Measurements from ENCODE around the gene PLCL1. TPM values are rescaled to one million over a fixed set of nuclear protein-coding genes. Genes with fewer than 3 reads are reported as not detected.

PLCL1 gene
- total RNA-seq, 4 donors from 2014 or later: 5.4 to 21.8 (median 10.2) TPM

DNA sequence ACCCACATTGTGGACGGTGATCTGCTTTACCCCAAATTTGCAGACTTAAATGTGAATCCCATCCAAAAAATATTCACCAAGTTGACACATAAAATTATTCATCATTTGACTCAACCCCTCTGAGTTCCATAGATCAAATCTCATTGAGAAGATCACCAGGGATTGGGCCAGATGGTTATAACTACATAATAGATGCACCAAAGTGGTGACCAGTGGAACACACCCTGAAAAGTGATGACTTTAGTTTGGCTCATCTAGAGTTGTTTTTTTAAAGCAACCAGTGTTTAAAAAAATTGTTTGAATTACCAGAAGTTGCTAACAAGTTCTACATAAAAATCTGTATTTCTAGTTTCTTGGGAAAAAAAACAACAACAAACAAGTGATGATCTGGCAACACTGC is 155.0 kb downstream of the PLCL1 start:
- ATAC-seq (ENCODE audit: low FRiP score) (no peak), DNase-seq (ENCODE audit: low spot score) (no peak)
- TF ChIP-seq, protein P1, sequence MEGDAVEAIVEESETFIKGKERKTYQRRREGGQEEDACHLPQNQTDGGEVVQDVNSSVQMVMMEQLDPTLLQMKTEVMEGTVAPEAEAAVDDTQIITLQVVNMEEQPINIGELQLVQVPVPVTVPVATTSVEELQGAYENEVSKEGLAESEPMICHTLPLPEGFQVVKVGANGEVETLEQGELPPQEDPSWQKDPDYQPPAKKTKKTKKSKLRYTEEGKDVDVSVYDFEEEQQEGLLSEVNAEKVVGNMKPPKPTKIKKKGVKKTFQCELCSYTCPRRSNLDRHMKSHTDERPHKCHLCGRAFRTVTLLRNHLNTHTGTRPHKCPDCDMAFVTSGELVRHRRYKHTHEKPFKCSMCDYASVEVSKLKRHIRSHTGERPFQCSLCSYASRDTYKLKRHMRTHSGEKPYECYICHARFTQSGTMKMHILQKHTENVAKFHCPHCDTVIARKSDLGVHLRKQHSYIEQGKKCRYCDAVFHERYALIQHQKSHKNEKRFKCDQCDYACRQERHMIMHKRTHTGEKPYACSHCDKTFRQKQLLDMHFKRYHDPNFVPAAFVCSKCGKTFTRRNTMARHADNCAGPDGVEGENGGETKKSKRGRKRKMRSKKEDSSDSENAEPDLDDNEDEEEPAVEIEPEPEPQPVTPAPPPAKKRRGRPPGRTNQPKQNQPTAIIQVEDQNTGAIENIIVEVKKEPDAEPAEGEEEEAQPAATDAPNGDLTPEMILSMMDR (IDR thresholded peaks at IDR 0.05): no peak

DNA sequence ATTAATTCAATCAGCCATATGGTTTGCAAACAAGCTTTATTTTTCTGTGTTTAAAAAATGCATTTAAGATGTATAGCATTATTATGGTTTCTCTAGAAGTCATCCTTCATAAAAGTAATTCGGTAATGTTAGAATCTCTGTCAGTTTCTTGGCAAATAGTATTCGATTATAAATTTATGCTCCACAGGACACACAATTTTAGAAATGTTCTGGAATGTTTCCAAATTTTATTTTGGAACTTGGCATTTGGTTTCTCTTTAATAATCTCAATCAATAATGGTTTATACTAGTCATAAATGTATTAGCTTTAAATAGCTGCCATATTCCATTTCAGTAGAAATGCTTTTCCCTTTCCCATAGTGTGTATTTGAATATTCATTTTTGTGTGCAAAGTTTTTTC is 156.4 kb downstream of the PLCL1 start:
- TF ChIP-seq, protein P1 (IDR thresholded peaks at IDR 0.05): no peak
- DNase-seq (ENCODE audit: low spot score) (no peak), ATAC-seq (ENCODE audit: low FRiP score) (no peak)

DNA sequence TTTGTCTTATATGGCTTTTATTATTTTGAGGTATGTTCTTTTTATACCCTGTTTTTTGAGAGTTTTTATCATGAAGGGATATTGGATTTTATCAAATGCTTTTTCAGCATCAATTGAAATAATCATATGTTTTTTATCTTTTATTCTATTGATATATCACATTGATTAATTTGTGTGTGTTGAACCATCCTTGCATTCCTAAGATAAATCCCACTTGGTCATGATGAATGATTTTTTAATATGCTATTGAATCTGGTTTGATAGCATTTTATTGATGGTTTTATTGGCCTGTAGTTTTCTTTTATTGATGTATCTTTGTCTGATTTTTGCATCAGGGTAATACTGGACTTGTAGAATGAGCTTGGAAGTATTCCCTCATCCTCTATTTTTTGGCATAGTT is 160.3 kb downstream of the PLCL1 start:
- TF ChIP-seq, protein P1 (IDR thresholded peaks at IDR 0.05): no peak
- ATAC-seq (ENCODE audit: low FRiP score): no peak
- no peak for DNase-seq (ENCODE audit: low spot score)

DNA sequence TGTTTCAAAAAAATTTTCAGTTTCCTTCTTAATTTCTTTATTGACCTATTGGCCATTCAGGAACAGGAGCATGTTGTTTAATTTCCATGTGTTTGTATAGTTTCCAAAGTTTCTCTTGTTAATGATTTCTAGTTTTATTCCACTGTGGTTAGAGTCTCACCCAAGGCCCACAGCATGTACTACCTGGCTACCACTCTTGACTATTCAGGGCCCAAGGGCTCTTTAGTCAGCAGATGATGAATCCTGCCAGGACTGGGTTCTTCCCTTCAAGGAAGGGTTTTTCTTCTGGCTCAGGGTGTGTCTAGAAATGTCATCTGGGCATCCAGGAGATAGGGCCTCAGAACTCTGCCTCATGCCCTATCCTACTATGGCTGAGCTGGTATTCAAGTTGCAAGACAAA is 161.4 kb downstream of the PLCL1 start:
- DNase-seq (ENCODE audit: low spot score) (no peak), ATAC-seq (ENCODE audit: low FRiP score) (no peak)
- TF ChIP-seq, protein P1 (IDR thresholded peaks at IDR 0.05): no peak

DNA sequence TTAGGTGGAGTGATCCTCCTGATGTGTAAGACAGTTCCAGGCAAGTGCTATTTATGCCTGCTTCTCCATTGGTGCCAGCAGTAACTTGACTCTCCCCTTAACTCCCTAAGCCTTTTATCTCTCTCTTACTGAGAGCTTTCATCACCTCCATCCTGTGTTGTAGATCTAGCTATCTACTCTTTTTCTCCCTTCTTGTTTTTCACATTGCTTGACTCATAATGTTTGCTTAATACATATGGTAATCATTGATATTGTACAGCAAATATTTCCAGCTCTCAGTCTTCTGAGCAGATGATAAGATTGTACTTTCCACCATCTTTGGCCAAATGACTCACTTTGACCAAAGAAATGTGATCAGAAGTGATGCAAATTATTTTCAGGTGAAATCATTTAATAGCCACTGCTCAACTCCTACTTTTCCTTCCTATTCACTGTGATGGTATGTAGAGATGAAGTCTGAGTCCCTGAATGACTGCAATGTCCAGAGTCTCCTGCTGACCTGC is 165.0 kb downstream of the PLCL1 start:
- ATAC-seq (ENCODE audit: low FRiP score) (peak; percentile 53), DNase-seq (ENCODE audit: low spot score) (no peak)
- TF ChIP-seq, protein P1 (IDR thresholded peaks at IDR 0.05): no peak

DNA sequence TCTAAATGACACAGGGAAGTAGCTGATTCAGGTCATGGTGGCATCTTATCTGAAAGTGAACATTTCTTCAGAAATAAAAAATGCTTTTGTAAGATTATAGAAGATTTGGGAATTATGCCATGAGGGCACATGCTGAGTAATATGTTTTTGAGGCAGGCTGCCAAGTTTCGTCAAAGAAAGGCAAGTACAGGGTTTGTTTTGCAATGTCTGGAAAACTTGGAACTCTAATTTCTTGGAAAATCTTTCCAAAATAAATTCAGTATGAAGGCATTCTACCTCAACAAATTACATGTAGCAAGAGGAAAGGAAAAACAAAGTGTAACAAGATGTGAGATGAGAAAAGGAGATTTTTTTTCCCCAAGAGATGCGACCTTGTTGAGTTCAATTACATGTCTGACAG is 167.7 kb downstream of the PLCL1 start:
- DNase-seq (ENCODE audit: low spot score) (peak; percentile 41), ATAC-seq (ENCODE audit: low FRiP score) (peak; percentile 48)
- TF ChIP-seq, protein P1 (IDR thresholded peaks at IDR 0.05): no peak

DNA sequence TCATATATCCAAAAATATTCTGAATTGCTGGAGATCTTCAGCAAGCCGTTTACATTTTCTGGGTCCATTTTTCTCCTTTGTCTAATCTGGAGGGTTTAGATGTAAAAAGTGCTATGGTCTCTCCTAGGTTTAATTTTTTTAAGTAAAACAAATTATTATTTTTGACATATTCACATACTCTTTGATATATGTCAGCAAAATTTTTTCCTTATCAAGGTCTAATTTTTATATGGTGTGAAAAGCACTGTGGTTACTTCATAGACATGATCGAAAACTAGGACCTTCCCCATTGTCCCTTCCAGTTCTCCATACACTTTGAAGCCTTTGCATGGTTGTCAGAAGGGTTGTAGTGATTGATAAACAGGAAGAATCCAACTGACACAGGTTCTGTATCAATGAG is 168.2 kb downstream of the PLCL1 start:
- TF ChIP-seq, protein P1 (IDR thresholded peaks at IDR 0.05): no peak
- no peak for ATAC-seq (ENCODE audit: low FRiP score)

More for the DNA sequence above, 168.2 kb downstream of the PLCL1 start:
- no peak for DNase-seq (ENCODE audit: low spot score)
